GM19468 (cell line): Measurements from ENCODE around the gene MYLK4.
"Not testable (repeated sequence)": the region's sequence is repeated elsewhere in the genome, so short reads cannot be mapped to it uniquely, and the experiment has no call there.

Experiments used
- ATAC-seq: cut with Tn5 transposase; IDR thresholded peaks from one replicate; pipeline ENCODE4 v1.9.1; 2021; ENCODE audit warnings: mild to moderate bottlenecking, moderate library complexity, moderate number of reproducible peaks; ENCODE audit not compliant: unreplicated experiment; ENCODE audit errors: extremely low read depth

The MYLK4 gene

GRCh38 chr6:2780102-2780737, 29.5 kb upstream of the MYLK4 start:
- no peak for ATAC-seq

- ATAC-seq: no peak
Measured at GRCh38 chr6:2777249-2777648, 26.5 kb upstream of the MYLK4 start.

- ATAC-seq: no peak
Measured at GRCh38 chr6:2775003-2775402, 24.3 kb upstream of the MYLK4 start.

- ATAC-seq: no peak
Measured at GRCh38 chr6:2773449-2773848, 22.7 kb upstream of the MYLK4 start.

- no peak for ATAC-seq
Measured at GRCh38 chr6:2772840-2773239, 22.1 kb upstream of the MYLK4 start.

- no peak for ATAC-seq
Measured at GRCh38 chr6:2771079-2771478, 20.4 kb upstream of the MYLK4 start.

- ATAC-seq: no peak
Measured at GRCh38 chr6:2770171-2770570, 19.4 kb upstream of the MYLK4 start.

- no peak for ATAC-seq
Measured at GRCh38 chr6:2768696-2769095, 18.0 kb upstream of the MYLK4 start.

GRCh38 chr6:2767657-2768524, 17.2 kb upstream of the MYLK4 start:
- ATAC-seq: no peak

- no peak for ATAC-seq
Measured at GRCh38 chr6:2766767-2767656, 16.3 kb upstream of the MYLK4 start.

- peak; percentile 2 for ATAC-seq
Measured at GRCh38 chr6:2765896-2766766, 15.4 kb upstream of the MYLK4 start.

GRCh38 chr6:2765166-2765895, 14.6 kb upstream of the MYLK4 start, which contains the start of gene WRNIP1:
Gene WRNIP1 (plus strand): TSS chr6:2765393. CDS start chr6:2765623, 230 bp downstream.
- peak; percentile 88 for ATAC-seq

GRCh38 chr6:2764610-2765165, 14.0 kb upstream of the MYLK4 start:
- ATAC-seq: peak; percentile 19

- ATAC-seq: no peak
Measured at GRCh38 chr6:2763876-2764540, 13.3 kb upstream of the MYLK4 start.

- no peak for ATAC-seq
Measured at GRCh38 chr6:2763345-2763841, 12.7 kb upstream of the MYLK4 start.

GRCh38 chr6:2762868-2763267, 12.1 kb upstream of the MYLK4 start:
- ATAC-seq: not testable (repeated sequence)

GRCh38 chr6:2760882-2761842, 10.4 kb upstream of the MYLK4 start:
- no peak for ATAC-seq
